Stimulated activated CD4-positive, alpha-beta T cell treated with anti-CD3 and anti-CD28 coated beads, Interleukin-4, amount 100 ng/mL, for 24 hours (primary cell): ENCODE data around the gene KLC1.
"Not testable (repeated sequence)": the region's sequence is repeated elsewhere in the genome, so short reads cannot be mapped to it uniquely, and the experiment has no call there.

Experiments
- DNase-seq: peaks from one replicate; pipeline ENCODE4 v3.0.0-alpha.2; 2020

The KLC1 gene

DNA sequence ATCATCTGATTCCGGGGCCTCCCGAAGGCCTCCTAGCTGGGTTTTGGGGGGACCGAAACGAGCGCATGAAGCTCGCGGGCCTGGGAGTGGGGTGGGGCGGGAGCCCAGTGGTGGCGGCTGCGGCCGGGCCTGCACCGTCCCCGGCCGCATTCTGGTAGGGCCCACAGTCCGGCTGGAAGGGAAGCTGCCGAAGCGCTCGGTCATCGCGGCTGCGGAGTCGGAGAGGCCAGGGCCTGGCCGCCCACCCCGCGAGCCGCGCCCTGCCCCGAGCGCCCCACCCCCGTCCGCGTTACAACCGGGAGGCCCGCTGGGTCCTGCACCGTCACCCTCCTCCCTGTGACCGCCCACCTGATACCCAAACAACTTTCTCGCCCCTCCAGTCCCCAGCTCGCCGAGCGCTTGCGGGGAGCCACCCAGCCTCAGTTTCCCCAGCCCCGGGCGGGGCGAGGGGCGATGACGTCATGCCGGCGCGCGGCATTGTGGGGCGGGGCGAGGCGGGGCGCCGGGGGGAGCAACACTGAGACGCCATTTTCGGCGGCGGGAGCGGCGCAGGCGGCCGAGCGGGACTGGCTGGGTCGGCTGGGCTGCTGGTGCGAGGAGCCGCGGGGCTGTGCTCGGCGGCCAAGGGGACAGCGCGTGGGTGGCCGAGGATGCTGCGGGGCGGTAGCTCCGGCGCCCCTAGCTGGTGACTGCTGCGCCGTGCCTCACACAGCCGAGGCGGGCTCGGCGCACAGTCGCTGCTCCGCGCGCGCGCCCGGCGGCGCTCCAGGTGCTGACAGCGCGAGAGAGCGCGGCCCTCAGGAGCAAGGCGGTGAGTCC is at the start of gene KLC1:
KLC1 (plus strand) TSS at position 528 of the 819 bp plus-strand sequence. CDS start 25,354 bp downstream, outside the sequence.
- DNase-seq, result peak; percentile 86

DNA sequence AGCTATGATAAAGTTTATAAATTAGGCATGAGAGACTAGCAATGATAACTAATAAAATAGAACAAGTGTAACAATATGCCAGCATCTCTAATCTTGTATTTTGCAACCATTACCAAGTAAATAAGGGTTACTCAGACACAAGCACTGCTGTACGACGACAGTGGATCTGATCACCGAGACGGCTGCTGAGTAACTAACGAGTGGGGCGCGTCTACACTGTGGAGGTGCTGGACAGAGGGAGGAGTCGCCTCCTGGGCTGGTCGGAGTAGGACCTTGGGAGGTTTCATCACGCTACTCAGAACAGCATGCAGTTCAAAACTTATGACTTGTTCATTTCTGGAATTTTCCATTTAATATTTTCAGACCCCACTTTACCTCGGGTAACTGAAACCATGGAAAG is 47.8 kb upstream of the KLC1 start:
- no peak for DNase-seq

- no peak for DNase-seq
These were observed 46.9 kb upstream of the KLC1 start for GRCh38 chr14:103581954-103582703.

GRCh38 chr14:103584326-103584915 is 44.6 kb upstream of the KLC1 start:
- DNase-seq, result no peak

DNA sequence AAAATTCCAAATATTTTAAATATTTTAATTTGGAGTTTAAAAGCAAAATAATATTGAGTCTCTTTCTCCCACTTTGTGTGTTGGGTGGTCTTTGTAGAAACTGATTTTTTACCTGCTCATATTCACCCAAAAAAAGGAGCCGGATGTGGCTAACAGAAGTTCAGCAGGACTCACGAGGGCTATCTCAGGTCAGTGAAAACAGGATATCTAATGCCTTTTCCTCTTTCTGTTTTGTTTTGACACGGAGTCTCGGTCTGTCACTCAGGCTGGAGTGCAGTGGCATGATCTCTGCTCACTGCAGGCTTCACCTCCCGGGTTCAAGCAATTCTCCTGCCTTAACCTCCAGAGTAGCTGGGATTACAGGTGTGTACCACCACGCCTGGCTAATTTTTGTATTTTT is 35.4 kb upstream of the KLC1 start:
- no peak for DNase-seq

GRCh38 chr14:103594265-103594664 is 34.7 kb upstream of the KLC1 start:
- no peak for DNase-seq

DNA sequence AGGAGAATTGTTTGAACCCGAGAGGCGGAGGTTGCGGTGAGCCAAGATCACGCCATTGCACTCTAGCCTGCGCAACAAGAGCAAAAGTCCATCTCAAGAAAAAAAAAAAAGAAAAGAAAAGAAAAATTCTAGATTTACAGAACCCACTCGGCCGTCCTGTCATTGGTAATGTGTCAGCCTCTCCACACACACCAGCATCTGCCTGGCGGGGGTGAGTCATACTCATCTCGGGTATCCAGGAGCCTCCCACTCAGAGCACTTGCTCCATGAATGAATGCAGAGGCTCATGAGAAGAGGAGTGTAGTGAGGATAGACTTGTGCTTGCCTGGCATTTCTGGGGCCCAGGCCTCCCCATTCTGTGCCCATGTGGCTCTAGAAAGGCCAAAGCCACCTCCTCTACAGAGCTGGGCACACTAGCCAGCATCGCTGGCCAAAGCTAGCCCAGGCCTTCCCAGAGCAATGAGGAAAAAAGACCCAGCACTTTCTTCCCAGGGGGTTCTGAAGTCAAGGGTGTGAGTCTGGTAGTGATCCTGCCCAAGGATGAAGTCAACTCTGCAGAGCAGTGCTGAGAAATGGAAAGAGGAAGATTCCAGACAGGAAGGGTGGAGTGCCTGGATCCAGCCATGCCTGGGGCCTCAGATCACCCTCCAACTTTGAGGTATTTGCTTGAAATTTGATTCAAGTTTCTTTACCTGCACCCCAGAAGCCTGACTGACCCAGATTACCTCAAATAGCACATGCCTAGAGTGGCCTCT is 31.2 kb upstream of the KLC1 start:
- DNase-seq, result no peak

DNA sequence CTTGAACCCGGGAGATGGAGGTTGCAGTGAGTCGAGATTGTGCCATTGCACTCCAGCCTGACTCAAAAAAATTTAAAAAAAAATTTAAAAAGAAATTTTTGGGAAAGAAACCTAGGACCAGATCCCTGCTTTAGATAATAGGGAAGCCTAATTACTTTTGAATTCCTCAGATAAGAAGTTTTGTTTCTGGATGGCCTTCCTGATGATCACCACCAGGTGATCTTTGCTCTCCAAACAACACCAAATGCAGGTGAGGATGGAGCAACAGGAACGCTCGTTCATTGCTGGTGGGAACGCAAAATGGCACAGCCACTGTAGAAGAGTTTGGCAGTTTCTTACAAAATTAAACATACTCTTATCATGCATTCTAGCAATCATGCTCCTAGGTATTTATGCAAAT is 28.5 kb upstream of the KLC1 start:
- DNase-seq, result no peak

GRCh38 chr14:103604620-103605019 is 24.4 kb upstream of the KLC1 start:
- no peak for DNase-seq

GRCh38 chr14:103606963-103607668 is 21.9 kb upstream of the KLC1 start:
- DNase-seq, result peak; percentile 49

DNA sequence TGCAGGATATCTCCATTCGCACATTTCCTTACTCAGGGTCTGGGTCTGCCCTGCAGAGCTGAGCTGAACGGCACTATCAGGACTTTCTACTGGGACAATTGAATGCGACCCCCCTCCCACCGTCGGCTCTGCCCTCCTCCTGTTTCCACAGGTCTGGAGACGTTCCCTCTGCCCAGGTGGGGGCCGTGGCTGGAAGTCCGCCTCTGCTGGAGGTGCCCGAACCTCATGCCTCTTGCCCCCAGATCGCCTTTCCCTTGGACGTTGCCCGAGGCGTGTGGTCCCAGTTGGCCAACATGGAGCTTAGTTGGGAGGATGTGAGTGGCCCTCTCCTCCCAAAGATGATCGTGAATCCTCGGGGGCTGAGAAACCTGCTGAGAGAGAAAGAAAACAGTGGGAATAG is 21.2 kb upstream of the KLC1 start:
- no peak for DNase-seq

DNA sequence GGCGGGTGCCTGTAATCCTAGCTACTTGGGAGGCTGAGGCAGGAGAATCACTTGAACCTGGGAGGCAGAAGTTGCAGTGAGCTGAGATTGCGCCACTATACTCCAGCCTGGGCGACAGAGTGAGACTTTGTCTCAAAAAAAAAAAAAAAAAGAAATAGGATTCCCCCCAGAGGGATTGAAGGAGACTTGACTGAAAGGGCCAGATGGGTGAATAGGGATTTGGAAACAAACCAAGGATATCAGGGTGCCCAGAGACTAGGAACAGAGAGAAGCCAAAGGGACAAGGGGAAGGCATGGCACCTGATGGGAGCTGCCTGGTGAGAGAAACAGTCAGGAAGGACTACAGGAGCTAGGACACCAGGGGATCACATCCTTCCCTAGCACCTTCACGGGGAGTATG is 19.9 kb upstream of the KLC1 start:
- not testable (repeated sequence) for DNase-seq

DNA sequence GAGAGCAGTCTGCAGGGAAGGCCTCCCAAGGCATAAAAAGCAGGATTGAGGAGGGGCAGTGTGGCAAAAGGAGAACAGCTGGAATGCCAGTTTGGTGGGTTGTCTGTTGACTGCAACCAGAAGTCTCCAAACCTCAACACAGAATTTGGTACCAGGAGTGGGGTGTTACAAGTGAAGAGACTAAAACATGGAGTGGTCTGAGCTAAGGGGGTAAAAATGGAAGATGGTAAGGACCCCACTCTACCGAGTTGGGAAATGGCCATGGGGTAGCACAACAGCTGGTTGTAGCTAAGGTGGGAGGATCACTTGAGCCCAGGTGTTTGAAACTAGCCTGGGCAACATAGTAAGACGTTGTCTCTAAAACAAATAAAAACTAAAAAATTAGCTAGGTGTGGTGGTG is 17.8 kb upstream of the KLC1 start:
- DNase-seq, result no peak

GRCh38 chr14:103613517-103613916 is 15.5 kb upstream of the KLC1 start:
- DNase-seq, result no peak

GRCh38 chr14:103616635-103617300 is 12.2 kb upstream of the KLC1 start:
- no peak for DNase-seq

GRCh38 chr14:103619057-103619456 is 10.0 kb upstream of the KLC1 start:
- no peak for DNase-seq

DNA sequence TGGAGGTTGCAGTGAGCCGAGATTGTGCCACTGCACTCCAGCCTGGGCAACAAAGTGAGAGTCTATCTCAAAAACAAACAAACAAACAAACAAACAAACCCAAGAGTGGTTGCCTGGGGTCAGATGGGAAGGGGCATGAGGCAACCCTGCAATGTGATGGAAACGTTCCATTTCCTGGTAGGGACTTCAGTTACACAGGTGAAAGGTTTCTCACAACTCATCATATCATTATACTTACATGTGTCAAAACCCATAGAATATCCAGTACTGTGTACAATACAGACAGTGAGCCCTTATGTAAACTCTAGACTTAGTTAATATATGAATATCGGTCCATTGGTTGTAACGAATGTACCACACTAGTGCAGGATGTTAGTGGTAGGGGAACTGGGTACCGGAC is 7.2 kb upstream of the KLC1 start:
- DNase-seq, result no peak

- DNase-seq, result no peak
These were observed 5.7 kb upstream of the KLC1 start for GRCh38 chr14:103623308-103623707.

- DNase-seq, result no peak
These were observed 5.0 kb upstream of the KLC1 start for GRCh38 chr14:103623883-103624482.

GRCh38 chr14:103624860-103625259 is 4.2 kb upstream of the KLC1 start:
- DNase-seq, result peak; percentile 17

DNA sequence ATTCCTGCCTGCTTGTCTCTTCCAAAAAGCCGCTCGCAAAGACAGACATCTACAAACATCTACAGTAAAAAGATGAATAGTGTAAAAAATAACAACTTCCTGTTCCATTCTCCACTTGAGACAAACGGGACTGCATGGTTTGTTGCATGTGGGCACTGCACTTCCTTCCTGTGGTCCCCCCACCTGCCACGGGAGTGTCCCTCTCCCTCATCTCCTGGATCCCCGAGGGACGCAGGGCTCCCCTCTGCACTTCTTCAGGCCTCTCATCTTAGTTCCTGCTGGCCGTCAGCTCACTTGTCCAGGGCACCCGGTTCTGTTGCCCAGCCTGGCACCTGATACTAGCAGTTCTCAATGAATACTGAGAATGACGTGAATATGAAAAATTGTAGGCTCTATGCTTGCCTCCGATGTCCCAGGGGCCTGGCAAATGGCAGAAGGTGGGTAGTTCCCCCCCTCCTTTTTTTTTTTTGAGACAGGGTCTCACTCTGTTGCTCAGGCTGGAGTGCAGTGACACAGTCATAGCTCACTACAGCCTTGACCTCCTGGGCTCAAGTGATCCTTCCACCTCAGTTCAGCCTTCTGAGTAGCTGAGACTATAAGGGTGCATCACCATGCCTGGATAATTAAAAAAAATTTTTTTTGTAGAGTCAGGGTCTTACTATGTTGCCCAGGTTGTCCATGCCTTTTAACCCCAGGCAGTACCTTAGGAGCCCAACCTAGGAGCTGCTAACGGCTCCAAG is 3.5 kb upstream of the KLC1 start:
- DNase-seq, result peak; percentile 22
